Neural cell (in vitro differentiated cells): ENCODE data around the gene CPB1.

Source experiments
- CTCF ChIP-seq: fragments of 450-650 bp; IDR thresholded peaks from 2 replicates; pipeline ENCODE4 v1.5.1; 2014; ENCODE audit warnings: antibody characterized with exemption, mild to moderate bottlenecking, moderate library complexity; ENCODE audit not compliant: poor library complexity, severe bottlenecking
- EZH2 ChIP-seq: fragments of 200-600, 300-800 bp; shearing (Covaris generic), sonication (generic); IDR thresholded peaks from 2 replicates; pipeline ENCODE4 v1.6.1; 2014; ENCODE audit warnings: antibody characterized with exemption, low read length, borderline replicate concordance, mild to moderate bottlenecking; ENCODE audit not compliant: insufficient read depth, poor library complexity, severe bottlenecking
- MXI1 ChIP-seq: fragments of 450-650 bp; conservative IDR thresholded peaks from 2 replicates; pipeline ENCODE4 v1.6.1; 2014; ENCODE audit warnings: antibody characterized with exemption, mild to moderate bottlenecking; ENCODE audit not compliant: poor library complexity, severe bottlenecking
- POLR2AphosphoS5 ChIP-seq: IDR thresholded peaks from 2 replicates; pipeline ENCODE4 v1.6.1; 2012
- REST ChIP-seq: IDR thresholded peaks from 2 replicates; pipeline ENCODE4 v1.6.1; 2012; ENCODE audit warnings: borderline replicate concordance
- SMC3 ChIP-seq: fragments of 450-650 bp; conservative IDR thresholded peaks from 2 replicates; pipeline ENCODE4 v1.6.1; 2014; ENCODE audit warnings: antibody characterized with exemption, mild to moderate bottlenecking, moderate library complexity; ENCODE audit not compliant: poor library complexity
- TAF1 ChIP-seq: IDR thresholded peaks from 2 replicates; pipeline ENCODE4 v1.6.1; 2012; ENCODE audit warnings: low read depth

DNA sequence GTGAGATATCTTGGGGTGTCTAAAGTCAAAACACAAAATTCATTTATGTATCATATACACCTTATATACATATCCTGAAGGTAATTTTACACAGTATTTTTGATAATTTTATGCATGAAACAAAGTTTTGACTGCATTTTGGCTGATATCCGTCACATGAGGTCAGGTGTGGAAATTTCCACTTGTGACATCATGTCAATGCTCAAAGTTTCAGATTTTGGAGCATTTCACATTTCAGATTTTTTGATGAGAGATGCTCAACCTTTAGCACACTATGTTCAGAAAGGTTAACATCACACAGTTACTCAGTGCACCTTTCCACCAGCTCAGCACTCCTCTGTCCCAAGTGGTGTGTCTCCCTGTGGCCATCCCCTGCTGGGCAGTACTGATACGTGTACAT is 37.7 kb upstream of the CPB1 start:
- TF ChIP-seq CTCF (no peak), POLR2AphosphoS5 (no peak), SMC3 (no peak), EZH2 (no peak), MXI1 (no peak), REST (no peak), TAF1 (no peak)
